ENCODE measurements around the gene RERE.

DNA sequence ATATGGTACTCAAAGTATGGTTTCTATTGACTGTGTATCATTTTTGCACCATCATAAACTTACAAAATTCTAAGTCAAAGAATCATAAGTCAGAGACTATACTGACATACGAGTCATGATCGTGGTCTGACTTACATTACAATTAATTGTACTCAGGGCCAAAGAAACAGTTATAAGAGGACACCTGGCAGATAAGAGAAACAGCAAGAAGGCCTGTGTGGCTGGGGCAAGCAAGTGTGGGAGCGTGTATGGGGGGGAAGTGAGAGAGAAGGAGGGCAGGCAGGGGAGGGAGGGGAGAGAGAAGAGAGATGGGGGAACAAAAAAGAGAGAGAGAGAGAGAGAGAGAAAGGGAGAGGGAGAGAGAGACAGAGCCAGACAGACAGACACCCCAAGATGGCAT is 70.9 kb downstream of the RERE start:
- TF ChIP-seq RAD21 (IDR thresholded peaks at IDR 0.05; ENCODE audit: low read depth) (no peak), POLR2AphosphoS5 (IDR thresholded peaks at IDR 0.05; ENCODE audit: low read depth, low read length) (no peak), JUND (IDR thresholded peaks at IDR 0.05) (no peak), CTCF (IDR thresholded peaks at IDR 0.05 in 2 of 3, conservative IDR thresholded peaks at IDR 0.05 in 1 of 3; ENCODE audit: borderline replicate concordance in 1 of 3, insufficient read depth in 1 of 3, low read depth in 2 of 3, low read length in 2 of 3) (no peak), EGR1 (IDR thresholded peaks at IDR 0.05; ENCODE audit: low read depth) (no peak), SIN3A (IDR thresholded peaks at IDR 0.05; ENCODE audit: low read depth) (no peak), ZFX (IDR thresholded peaks at IDR 0.05) (no peak), EZH2 (IDR thresholded peaks at IDR 0.05) (no peak)
- TF ChIP-seq, protein P1, sequence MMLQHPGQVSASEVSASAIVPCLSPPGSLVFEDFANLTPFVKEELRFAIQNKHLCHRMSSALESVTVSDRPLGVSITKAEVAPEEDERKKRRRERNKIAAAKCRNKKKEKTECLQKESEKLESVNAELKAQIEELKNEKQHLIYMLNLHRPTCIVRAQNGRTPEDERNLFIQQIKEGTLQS (IDR thresholded peaks at IDR 0.05) = no peak
